ENCODE results near the gene PI4K2B. TPM values are rescaled to one million over a fixed set of nuclear protein-coding genes. Genes with fewer than 3 reads are reported as not detected.

PI4K2B gene
- total and polyA plus RNA-seq, 10 of the 15 experiments (the other 5 are each of a cell fraction or from before 2014, with no cell fraction given): 12.9 to 55.3 (median 40.7) TPM

GRCh38 chr4:25221377-25221776, 12.5 kb upstream of the PI4K2B start:
- WGBS (ENCODE audit: insufficient coverage, insufficient replicate concordance, low lambda C conversion rate, missing lambda C conversion rate): 100% methylated on average over 1 of the region's 1 CpG
- no TSS peak for BruUV-seq (replicated peaks)
- no peak overlapping the region for H3K4me3 ChIP-seq
- DNase-seq (ENCODE audit: low read depth, low spot score) (no peak), FAIRE-seq (no peak), ATAC-seq (no peak)
- in situ Hi-C loops (cut with MboI) (no loop called here), intact Hi-C loops (cut with micrococcal nuclease; ENCODE audit: unreplicated experiment) (no loop called here)
- ChIA-PET RAD21 (ENCODE audit: unreplicated experiment) (no interaction called here), CTCF (no interaction called here), POLR2A (no interaction called here), SMC1A (ENCODE audit: uncharacterized antibody, unreplicated experiment) (no interaction called here)
- no peak for TF ChIP-seq NR2F1 (conservative IDR thresholded peaks at IDR 0.05)
- TF ChIP-seq FOS (IDR thresholded peaks at IDR 0.05; ENCODE audit: borderline replicate concordance, extremely low read depth, insufficient read length): no peak
- TF ChIP-seq NRF1 (conservative IDR thresholded peaks at IDR 0.05; ENCODE audit: low read depth, low read length): no peak
- no peak for TF ChIP-seq USF1 (IDR thresholded peaks at IDR 0.05; ENCODE audit: borderline replicate concordance, extremely low read length, insufficient read depth, low read depth, low read length)
- no peak for TF ChIP-seq ZSCAN29 (IDR thresholded peaks at IDR 0.05)
- no peak for TF ChIP-seq KLF5 (IDR thresholded peaks at IDR 0.05; ENCODE audit: partially characterized antibody)
- no peak for TF ChIP-seq ZNF687 (IDR thresholded peaks at IDR 0.05)
- no peak for TF ChIP-seq SMARCA5 (IDR thresholded peaks at IDR 0.05)
- no peak for TF ChIP-seq TCF12 (IDR thresholded peaks at IDR 0.05; ENCODE audit: low read depth, low read length)
- no peak for TF ChIP-seq RELB (IDR thresholded peaks at IDR 0.05; ENCODE audit: low read depth)
- no peaks in the 10 kb centered on the region for H4K20me1 ChIP-seq (ENCODE audit: control insufficient read depth, insufficient read depth)
- no peak overlapping the region for H2AFZ ChIP-seq (ENCODE audit: control insufficient read depth, low read depth, low read length)
- H3K9me3 ChIP-seq (replicated peaks; ENCODE audit: control insufficient read depth, insufficient read depth, low read length): peaks cover 10% of the 10 kb centered on the region; the same call in 2 of the 3 replicates
- H3K27ac ChIP-seq (ENCODE audit: control insufficient read depth, insufficient read depth): no peak overlapping the region
- H3K36me3 ChIP-seq (ENCODE audit: control insufficient read depth in 2 of 2, insufficient read depth in 2 of 2, low read length in 1 of 2): no peaks in the 10 kb centered on the region
- H3K4me1 ChIP-seq (ENCODE audit: control insufficient read depth, insufficient read depth, low read length): no peaks in the 10 kb centered on the region
- no peaks in the 10 kb centered on the region for H3K27me3 ChIP-seq (replicated peaks in 1 of 2; ENCODE audit: control insufficient read depth in 2 of 2, insufficient read depth in 2 of 2, low read length in 1 of 2)
- H3K4me2 ChIP-seq (ENCODE audit: control insufficient read depth, insufficient read depth): no peak overlapping the region
- H3K79me2 ChIP-seq (ENCODE audit: control insufficient read depth, insufficient read depth, low read length): no peaks in the 10 kb centered on the region
- H3K9ac ChIP-seq (ENCODE audit: control insufficient read depth, insufficient read depth, low read length): no peak overlapping the region
